IMR-90 (cell line): ENCODE results near the gene MRAP. TPM values are rescaled to one million over a fixed set of nuclear protein-coding genes. Genes with fewer than 3 reads are reported as not detected.
A peak's percentile ranks its signal among the peaks of the same experiment; 100 is the strongest.

Experiments used
- ATAC-seq: fragments of 200-7000 bp; cut with Tn5 transposase; 2 replicates; pipeline ENCODE4 v1.9.1; 2020; ENCODE audit warnings: low read depth, mild to moderate bottlenecking, moderate library complexity
- BruUV-seq: library from RNA; stranded (reverse); fragments of 400-500 nt; replicated peaks from 2 replicates; lab custom pipeline; 2021; lab: Mats Ljungman, UMichigan
- CTCF ChIA-PET: fragments of 300-600 bp; formaldehyde crosslinking; extraction: SDS; loops from one replicate; lab custom pipeline; 2021; ENCODE audit warnings: antibody characterized with exemption; lab: Yijun Ruan, JAX
- POLR2A ChIA-PET: fragments of 300-600 bp; sonication (Branson Sonifier 250); formaldehyde crosslinking; loops from one replicate; lab custom pipeline; 2022; ENCODE audit warnings: antibody characterized with exemption; ENCODE audit not compliant: unreplicated experiment; lab: Charles Lee
- DNase-seq: peaks from one replicate; pipeline ENCODE4 v3.0.0; 2013
- H2AFZ ChIP-seq: replicated peaks from 2 replicates; pipeline ENCODE3; 2013; ENCODE audit warnings: low read length, mild to moderate bottlenecking; ENCODE audit not compliant: poor library complexity
- H2AK5ac ChIP-seq: 2 replicates; pipeline ENCODE4 v1.6.1; 2013; ENCODE audit warnings: low read depth, low read length, inconsistent platforms
- H2AK9ac ChIP-seq: replicated peaks from 2 replicates; pipeline ENCODE3; 2013; ENCODE audit warnings: mild to moderate bottlenecking, low read depth, low read length, moderate library complexity; ENCODE audit not compliant: poor library complexity
- H2BK120ac ChIP-seq: 2 replicates; pipeline ENCODE4 v1.6.1; 2013; ENCODE audit warnings: low read depth, low read length, inconsistent platforms
- H2BK15ac ChIP-seq: 3 replicates; pipeline ENCODE4 v1.6.1; 2013; ENCODE audit warnings: low read depth, low read length, inconsistent platforms
- H2BK20ac ChIP-seq: 2 replicates; pipeline ENCODE4 v1.6.1; 2013; ENCODE audit warnings: low read depth, mild to moderate bottlenecking, inconsistent platforms, low read length, moderate library complexity
- H2BK5ac ChIP-seq: 2 replicates; pipeline ENCODE4 v1.6.1; 2013; ENCODE audit warnings: mild to moderate bottlenecking, low read depth, low read length, inconsistent platforms; ENCODE audit not compliant: poor library complexity, severe bottlenecking
- H3K14ac ChIP-seq: replicated peaks from 2 replicates; pipeline ENCODE4 v1.6.1; 2013; ENCODE audit warnings: low read depth, low read length, inconsistent platforms
- H3K18ac ChIP-seq: 2 replicates; pipeline ENCODE4 v1.6.1; 2013; ENCODE audit warnings: low read depth, low read length, control low read depth
- H3K23ac ChIP-seq: 2 replicates; pipeline ENCODE4 v1.6.1; 2013; ENCODE audit warnings: low read depth, low read length, inconsistent platforms
- H3K27ac ChIP-seq: 2 replicates; pipeline ENCODE4 v1.5.1; 2013; ENCODE audit warnings: mild to moderate bottlenecking, control low read depth, low read length; ENCODE audit not compliant: insufficient read depth
- H3K27me3 ChIP-seq: 2 replicates; pipeline ENCODE4 v1.6.1; 2013; ENCODE audit warnings: low read length; ENCODE audit not compliant: control insufficient read depth, insufficient read depth
- H3K36me3 ChIP-seq: 2 replicates; pipeline ENCODE4 v1.6.1; 2013; ENCODE audit warnings: low read length, mixed read lengths; ENCODE audit not compliant: control insufficient read depth, insufficient read depth
- H3K4ac ChIP-seq: 2 replicates; pipeline ENCODE4 v1.6.1; 2013; ENCODE audit warnings: low read depth, low read length, inconsistent platforms
- H3K4me1 ChIP-seq: 2 replicates; pipeline ENCODE4 v1.6.1; 2013; ENCODE audit warnings: low read length, mixed read lengths; ENCODE audit not compliant: control insufficient read depth, insufficient read depth
- H3K4me2 ChIP-seq: 2 replicates; pipeline ENCODE4 v1.6.1; 2013; ENCODE audit warnings: low read depth, mild to moderate bottlenecking, control low read depth, low read length, moderate library complexity
- H3K4me3 ChIP-seq: 2 replicates; pipeline ENCODE4 v1.5.1; 2013; ENCODE audit warnings: low read depth, mild to moderate bottlenecking, control low read depth, low read length, moderate library complexity; ENCODE audit not compliant: insufficient read depth
- H3K56ac ChIP-seq: 2 replicates; pipeline ENCODE4 v1.6.1; 2013; ENCODE audit warnings: low read length, inconsistent platforms; ENCODE audit not compliant: insufficient read depth; ENCODE audit errors: extremely low read depth
- H3K79me1 ChIP-seq, 2 experiments: 2 replicates each; pipeline ENCODE4 v1.6.1; 2013; ENCODE audit warnings: low read length in 2 of 2, inconsistent platforms in 1 of 2, low read depth in 1 of 2
- H3K9ac ChIP-seq: 2 replicates; pipeline ENCODE4 v1.6.1; 2013; ENCODE audit warnings: low read depth, low read length, control low read depth
- H3K9me1 ChIP-seq: 2 replicates; pipeline ENCODE4 v1.6.1; 2013; ENCODE audit warnings: low read length, inconsistent platforms; ENCODE audit not compliant: insufficient read depth
- H3K9me3 ChIP-seq: 2 replicates; pipeline ENCODE4 v1.6.1; 2013; ENCODE audit warnings: low read length; ENCODE audit not compliant: control insufficient read depth, insufficient read depth
- H4K20me1 ChIP-seq: 2 replicates; pipeline ENCODE4 v1.6.1; 2013; ENCODE audit warnings: low read length, inconsistent platforms; ENCODE audit not compliant: insufficient read depth
- H4K5ac ChIP-seq: 2 replicates; pipeline ENCODE4 v1.6.1; 2013; ENCODE audit warnings: mild to moderate bottlenecking, low read depth, low read length, control low read depth
- H4K8ac ChIP-seq, 2 experiments: 2 replicates each; pipeline ENCODE4 v1.6.1; 2013; ENCODE audit warnings: low read depth in 2 of 2, low read length in 2 of 2, control low read depth in 1 of 2, inconsistent platforms in 1 of 2
- H4K91ac ChIP-seq: 2 replicates; pipeline ENCODE4 v1.6.1; 2013; ENCODE audit warnings: low read depth, low read length, inconsistent platforms; ENCODE audit not compliant: insufficient read depth
- BHLHE40 ChIP-seq: fragments of 150-350 bp; IDR thresholded peaks from 2 replicates; pipeline ENCODE4 v1.6.1; 2016; ENCODE audit warnings: mild to moderate bottlenecking, low read depth, low read length
- CEBPB ChIP-seq: IDR thresholded peaks from 2 replicates; pipeline ENCODE4 v1.6.1; 2012; ENCODE audit warnings: low read depth, low read length, improper control_type of control experiment
- CHD1 ChIP-seq: IDR thresholded peaks from 2 replicates; pipeline ENCODE4 v1.6.1; 2012; ENCODE audit warnings: low read depth, low read length, improper control_type of control experiment
- CTCF ChIP-seq: conservative IDR thresholded peaks from 2 replicates; pipeline ENCODE4 v1.5.1; 2012; ENCODE audit warnings: mild to moderate bottlenecking, low read depth, low read length, improper control_type of control experiment
- FOS ChIP-seq: fragments of 150-350 bp; IDR thresholded peaks from 2 replicates; pipeline ENCODE4 v1.6.1; 2016; ENCODE audit warnings: low read depth, low read length
- MAFK ChIP-seq: IDR thresholded peaks from 2 replicates; pipeline ENCODE4 v1.6.1; 2012; ENCODE audit warnings: low read depth, low read length, improper control_type of control experiment
- MAZ ChIP-seq: IDR thresholded peaks from 2 replicates; pipeline ENCODE4 v1.6.1; 2012; ENCODE audit warnings: low read depth, mild to moderate bottlenecking, low read length, improper control_type of control experiment, moderate library complexity, borderline replicate concordance
- MXI1 ChIP-seq: IDR thresholded peaks from 2 replicates; pipeline ENCODE4 v1.6.1; 2012; ENCODE audit warnings: low read depth, mild to moderate bottlenecking, low read length, moderate library complexity, borderline replicate concordance
- NFE2L2 ChIP-seq: fragments of 150-350 bp; IDR thresholded peaks from 2 replicates; pipeline ENCODE4 v1.6.1; 2016; ENCODE audit warnings: low read depth, mild to moderate bottlenecking, low read length
- POLR2A ChIP-seq: IDR thresholded peaks from 2 replicates; pipeline ENCODE4 v1.6.1; 2012; ENCODE audit warnings: mild to moderate bottlenecking, low read depth, low read length
- RAD21 ChIP-seq: IDR thresholded peaks from 2 replicates; pipeline ENCODE4 v1.6.1; 2012; ENCODE audit warnings: low read length, improper control_type of control experiment
- RCOR1 ChIP-seq: IDR thresholded peaks from 2 replicates; pipeline ENCODE4 v1.6.1; 2012; ENCODE audit warnings: mild to moderate bottlenecking, low read length, improper control_type of control experiment; ENCODE audit not compliant: insufficient replicate concordance
- RFX5 ChIP-seq: IDR thresholded peaks from 2 replicates; pipeline ENCODE4 v1.8.0; 2012; ENCODE audit warnings: low read depth, mild to moderate bottlenecking, low read length, moderate library complexity
- SMC3 ChIP-seq: fragments of 150-350 bp; IDR thresholded peaks from 2 replicates; pipeline ENCODE4 v1.6.1; 2016; ENCODE audit warnings: low read depth, mild to moderate bottlenecking, antibody characterized with exemption, low read length, moderate library complexity
- USF2 ChIP-seq: fragments of 150-350 bp; IDR thresholded peaks from 2 replicates; pipeline ENCODE4 v1.6.1; 2017; ENCODE audit warnings: mild to moderate bottlenecking, antibody characterized with exemption, low read length, low read depth
- WGBS, 2 experiments: methylation state at CpG; one replicate each; pipeline versions ENCODE4 v1.1.5 to v1.1.7; 2013; ENCODE audit warnings: missing lambda C conversion rate in 2 of 2; ENCODE audit not compliant: insufficient read length in 1 of 2; ENCODE audit errors: extremely low coverage in 2 of 2; 5-methylcytosine and 5-hydroxymethylcytosine counted together
- dilution Hi-C: fragments of 300-500 bp; cut with HindIII; formaldehyde crosslinking; loops from one replicate; pipeline ENCODE4 v1.14.3; 2018; ENCODE audit warnings: low sequenced_read_pairs; ENCODE audit not compliant: unreplicated experiment
- in situ Hi-C: fragments of 300-500 bp; cut with MboI; formaldehyde crosslinking; loops from 3 replicates; pipeline ENCODE4 v1.14.3; 2019; ENCODE audit warnings: low sequenced_read_pairs, inconsistent platforms, mixed read lengths
- intact Hi-C: fragments of 100-400 bp; cut with micrococcal nuclease; formaldehyde crosslinking; loops from 2 replicates; pipeline ENCODE4 v1.10.0; 2022
- polyA plus RNA-seq, 3 experiments: library from polyadenylated mRNA; depleted of rRNA; stranded (reverse); fragments of >200 nt; gene quantifications; 2 replicates each; pipeline ENCODE4 v1.2.3, GENCODE V29; 2012; ENCODE audit warnings: low replicate concordance in 1 of 3
- total RNA-seq: library from RNA; depleted of rRNA; stranded (reverse); fragments of >200 nt; gene quantifications from 2 replicates; pipeline ENCODE4 v1.2.3, GENCODE V29; 2012

MRAP gene
- total and polyA plus RNA-seq, 2 of the 4 experiments (the other 2 are of a cell fraction): not detected

- intact Hi-C loops (no loop called here), in situ Hi-C loops (no loop called here), dilution Hi-C loops (no loop called here)
- no peak for TF ChIP-seq CHD1
- TF ChIP-seq FOS: no peak
- TF ChIP-seq POLR2A: no peak
- TF ChIP-seq RCOR1: no peak
- no peak for TF ChIP-seq CEBPB
- no peak for TF ChIP-seq SMC3
- TF ChIP-seq NFE2L2: no peak
- no peak for TF ChIP-seq CTCF
- no peak for TF ChIP-seq MAZ
- no peak for TF ChIP-seq BHLHE40
- TF ChIP-seq MAFK: no peak
- TF ChIP-seq RFX5: no peak
- TF ChIP-seq USF2: no peak
- TF ChIP-seq MXI1: no peak
- TF ChIP-seq RAD21: no peak
- Histone ChIP-seq H3K9me1 (no peaks in the 10 kb centered on the region), H3K36me3 (peaks cover 76% of the 10 kb centered on the region), H3K4me2 (no peak overlapping the region), H2BK15ac (no peak overlapping the region), H3K56ac (no peak overlapping the region), H3K9me3 (peaks cover 10% of the 10 kb centered on the region), H2AFZ (no peak overlapping the region), H4K20me1 (no peaks in the 10 kb centered on the region), H3K23ac (no peak overlapping the region), H3K9ac (no peak overlapping the region), H2BK120ac (no peak overlapping the region), H4K5ac (no peak overlapping the region), H3K4me1 (no peaks in the 10 kb centered on the region), H3K27ac (no peak overlapping the region), H3K27me3 (no peaks in the 10 kb centered on the region), H2BK20ac (no peak overlapping the region), H4K8ac (no peak overlapping the region), H2AK5ac (no peak overlapping the region), H2BK5ac (no peak overlapping the region), H3K14ac (no peak overlapping the region), H3K18ac (no peak overlapping the region), H3K79me1 (peaks cover 7 to 19% of the 10 kb centered on the region in 2 experiments; a peak in 2 of 4 replicates), H2AK9ac (peak overlapping the region; percentile 26), H3K4me3 (no peak overlapping the region), H3K4ac (no peak overlapping the region), H4K91ac (no peak overlapping the region)
- WGBS, 2 experiments: no CpG with 5 or more reads among the region's 11 CpGs
- POLR2A ChIA-PET: no interaction called here
- BruUV-seq: no TSS peak
- no peak for DNase-seq
- no peak for ATAC-seq
- CTCF ChIA-PET: no interaction called here
Observed at GRCh38 chr21:32347977-32348376, 49.3 kb downstream of the MRAP start.
